ENCODE measurements around the gene GALNT4. TPM values are rescaled to one million over a fixed set of nuclear protein-coding genes. Genes with fewer than 3 reads are reported as not detected.

The GALNT4 gene
- total and polyA plus RNA-seq, 11 donors, result 1.4 to 5.4 (median 2.3) TPM

- Histone ChIP-seq H3K36me3 (no peaks in the 10 kb centered on the region), H3K9me3 (no peaks in the 10 kb centered on the region), H3K4me3 (no peak overlapping the region), H3K27ac (no peak overlapping the region), H3K4me1 (peaks cover 0 to 32% (median 19%) of the 10 kb centered on the region in 12 donors), H3K27me3 (no peaks in the 10 kb centered on the region)
- intact Hi-C loops (cut with DNase I), result loop anchor here (5.0 to 10.0 kb wide), 15 partner anchors 162 to 1419 kb away; partner anchors contain the start of genes ATP2B1 (in 5 of the 10) and CCER1 (in 2 of the 10)
- ATAC-seq (peak; percentile 47 to 79 (median 73)), DNase-seq (peak in 4 of 5 donors; percentile 39 to 63 (median 53))
- WGBS, 4 donors, result 10 to 15% (median 11%) methylated on average over 6 of the region's 6 CpGs
- TF ChIP-seq POLR2A (IDR thresholded peaks at IDR 0.05), result no peak
- TF ChIP-seq, protein P1, sequence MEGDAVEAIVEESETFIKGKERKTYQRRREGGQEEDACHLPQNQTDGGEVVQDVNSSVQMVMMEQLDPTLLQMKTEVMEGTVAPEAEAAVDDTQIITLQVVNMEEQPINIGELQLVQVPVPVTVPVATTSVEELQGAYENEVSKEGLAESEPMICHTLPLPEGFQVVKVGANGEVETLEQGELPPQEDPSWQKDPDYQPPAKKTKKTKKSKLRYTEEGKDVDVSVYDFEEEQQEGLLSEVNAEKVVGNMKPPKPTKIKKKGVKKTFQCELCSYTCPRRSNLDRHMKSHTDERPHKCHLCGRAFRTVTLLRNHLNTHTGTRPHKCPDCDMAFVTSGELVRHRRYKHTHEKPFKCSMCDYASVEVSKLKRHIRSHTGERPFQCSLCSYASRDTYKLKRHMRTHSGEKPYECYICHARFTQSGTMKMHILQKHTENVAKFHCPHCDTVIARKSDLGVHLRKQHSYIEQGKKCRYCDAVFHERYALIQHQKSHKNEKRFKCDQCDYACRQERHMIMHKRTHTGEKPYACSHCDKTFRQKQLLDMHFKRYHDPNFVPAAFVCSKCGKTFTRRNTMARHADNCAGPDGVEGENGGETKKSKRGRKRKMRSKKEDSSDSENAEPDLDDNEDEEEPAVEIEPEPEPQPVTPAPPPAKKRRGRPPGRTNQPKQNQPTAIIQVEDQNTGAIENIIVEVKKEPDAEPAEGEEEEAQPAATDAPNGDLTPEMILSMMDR (IDR thresholded peaks at IDR 0.05), result peak; percentile 79 to 93 (median 88)
Measured at GRCh38 chr12:89542912-89543592, 18.5 kb upstream of the GALNT4 start.

DNA sequence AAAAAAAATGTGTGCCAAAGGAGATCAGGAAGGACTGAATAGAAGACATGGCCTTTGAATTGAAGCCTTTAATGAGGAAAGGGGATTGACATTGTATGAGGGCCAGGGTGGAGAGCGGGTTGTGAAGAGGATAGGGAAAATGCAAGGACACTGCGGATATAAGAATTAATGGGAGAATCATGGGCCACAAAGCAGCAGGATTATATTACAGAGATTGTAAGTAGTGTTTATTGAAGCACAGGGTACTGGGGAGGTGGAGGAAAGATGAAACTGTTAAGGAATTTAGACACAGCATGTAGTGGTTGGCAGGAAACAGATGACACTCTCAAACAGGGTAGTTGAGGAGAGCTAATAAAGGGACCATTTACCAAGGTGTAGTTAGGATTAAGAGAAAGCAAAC lies 17.6 kb upstream of the GALNT4 start:
- no peaks in the 10 kb centered on the region for H3K9me3 ChIP-seq
- 95 to 98% (median 96%) methylated on average over 2 of the region's 2 CpGs for WGBS, 4 donors
- DNase-seq (no peak), ATAC-seq (no peak)
- H3K27ac ChIP-seq, result no peak overlapping the region
- peaks cover 0 to 32% (median 19%) of the 10 kb centered on the region in 12 donors for H3K4me1 ChIP-seq
- no peak for TF ChIP-seq POLR2A (IDR thresholded peaks at IDR 0.05)
- TF ChIP-seq, protein P1 (IDR thresholded peaks at IDR 0.05), result no peak
- H3K27me3 ChIP-seq, result no peaks in the 10 kb centered on the region
- intact Hi-C loops (cut with DNase I), result loop anchor here (5.0 to 10.0 kb wide), 15 partner anchors 163 to 1420 kb away; partner anchors contain the start of genes ATP2B1 (in 5 of the 10) and CCER1 (in 2 of the 10)
- H3K36me3 ChIP-seq, result no peaks in the 10 kb centered on the region
- H3K4me3 ChIP-seq, result no peak overlapping the region

GRCh38 chr12:89540586-89540985 lies 16.0 kb upstream of the GALNT4 start:
- no peak for DNase-seq
- WGBS, 4 donors, result 61 to 83% (median 61%) methylated on average over 3 of the region's 3 CpGs
- H3K4me3 ChIP-seq, result no peak overlapping the region
- no peaks in the 10 kb centered on the region for H3K9me3 ChIP-seq
- TF ChIP-seq POLR2A (IDR thresholded peaks at IDR 0.05), result no peak
- TF ChIP-seq, protein P1 (IDR thresholded peaks at IDR 0.05), result no peak
- no peaks in the 10 kb centered on the region for H3K27me3 ChIP-seq
- intact Hi-C loops (cut with DNase I), result loop anchor here (5.0 to 10.0 kb wide), 15 partner anchors 164 to 1422 kb away; partner anchors contain the start of genes ATP2B1 (in 5 of the 10) and CCER1 (in 2 of the 10)
- H3K36me3 ChIP-seq, result no peaks in the 10 kb centered on the region
- peaks cover 0 to 29% (median 17%) of the 10 kb centered on the region in 12 donors for H3K4me1 ChIP-seq
- no peak overlapping the region for H3K27ac ChIP-seq
- ATAC-seq, result no peak

GRCh38 chr12:89539426-89540223 lies 15.0 kb upstream of the GALNT4 start:
- intact Hi-C loops (cut with DNase I), result loop anchor here (5.0 to 10.0 kb wide), 15 partner anchors 165 to 1423 kb away; partner anchors contain the start of genes ATP2B1 (in 5 of the 10) and CCER1 (in 2 of the 10)
- Histone ChIP-seq H3K36me3 (no peaks in the 10 kb centered on the region), H3K4me1 (peaks cover 0 to 20% (median 8%) of the 10 kb centered on the region in 12 donors), H3K4me3 (no peak overlapping the region), H3K9me3 (no peaks in the 10 kb centered on the region), H3K27me3 (no peaks in the 10 kb centered on the region), H3K27ac (no peak overlapping the region)
- no peak for DNase-seq
- no peak for TF ChIP-seq POLR2A (IDR thresholded peaks at IDR 0.05)
- TF ChIP-seq, protein P1 (IDR thresholded peaks at IDR 0.05), result no peak
- WGBS, 4 donors, result 57 to 83% (median 69%) methylated on average over 5 of the region's 5 CpGs
- ATAC-seq, result no peak

Data from heart left ventricle (tissue), 16 donors.